ENCODE data around the gene COL21A1. TPM values are rescaled to one million over a fixed set of nuclear protein-coding genes. Genes with fewer than 3 reads are reported as not detected.

Gene COL21A1
- total RNA-seq, 1 donor from 2014 or later = not detected

DNA sequence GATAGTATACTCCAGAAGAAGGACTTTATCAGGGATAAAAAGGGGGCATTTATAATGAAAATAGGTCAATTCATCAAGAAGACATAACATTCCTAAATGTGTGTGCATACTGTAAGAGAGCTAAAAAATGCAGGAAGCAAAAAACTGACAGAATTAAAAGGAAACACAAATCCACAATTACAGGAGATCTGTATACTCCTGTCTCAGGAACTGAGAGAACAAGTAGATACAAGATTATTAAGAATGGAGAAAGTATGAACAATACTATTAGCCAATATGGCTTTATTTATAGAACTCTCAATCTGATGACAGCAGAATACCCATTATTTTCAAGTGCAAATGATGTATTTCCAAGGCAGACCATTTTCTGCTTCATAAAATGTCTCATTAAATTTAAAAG is 204.3 kb downstream of the COL21A1 start:
- DNase-seq = no peak
- intact Hi-C loops (cut with micrococcal nuclease) = no loop called here
- H3K4me1 Mint-ChIP-seq = no peaks in the 10 kb centered on the region
- H3K27me3 Mint-ChIP-seq = no peaks in the 10 kb centered on the region
- H3K9me3 Mint-ChIP-seq = no peaks in the 10 kb centered on the region
- ATAC-seq (ENCODE audit: low read depth) = no peak
- H3K36me3 Mint-ChIP-seq (ENCODE audit: low read depth) = no peaks in the 10 kb centered on the region
- no peak overlapping the region for H3K4me3 Mint-ChIP-seq
- no peak overlapping the region for H3K27ac Mint-ChIP-seq
- TF ChIP-seq, protein P1, sequence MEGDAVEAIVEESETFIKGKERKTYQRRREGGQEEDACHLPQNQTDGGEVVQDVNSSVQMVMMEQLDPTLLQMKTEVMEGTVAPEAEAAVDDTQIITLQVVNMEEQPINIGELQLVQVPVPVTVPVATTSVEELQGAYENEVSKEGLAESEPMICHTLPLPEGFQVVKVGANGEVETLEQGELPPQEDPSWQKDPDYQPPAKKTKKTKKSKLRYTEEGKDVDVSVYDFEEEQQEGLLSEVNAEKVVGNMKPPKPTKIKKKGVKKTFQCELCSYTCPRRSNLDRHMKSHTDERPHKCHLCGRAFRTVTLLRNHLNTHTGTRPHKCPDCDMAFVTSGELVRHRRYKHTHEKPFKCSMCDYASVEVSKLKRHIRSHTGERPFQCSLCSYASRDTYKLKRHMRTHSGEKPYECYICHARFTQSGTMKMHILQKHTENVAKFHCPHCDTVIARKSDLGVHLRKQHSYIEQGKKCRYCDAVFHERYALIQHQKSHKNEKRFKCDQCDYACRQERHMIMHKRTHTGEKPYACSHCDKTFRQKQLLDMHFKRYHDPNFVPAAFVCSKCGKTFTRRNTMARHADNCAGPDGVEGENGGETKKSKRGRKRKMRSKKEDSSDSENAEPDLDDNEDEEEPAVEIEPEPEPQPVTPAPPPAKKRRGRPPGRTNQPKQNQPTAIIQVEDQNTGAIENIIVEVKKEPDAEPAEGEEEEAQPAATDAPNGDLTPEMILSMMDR (IDR thresholded peaks at IDR 0.05) = no peak
- CTCF ChIA-PET = no interaction called here
- POLR2A ChIA-PET = no interaction called here

DNA sequence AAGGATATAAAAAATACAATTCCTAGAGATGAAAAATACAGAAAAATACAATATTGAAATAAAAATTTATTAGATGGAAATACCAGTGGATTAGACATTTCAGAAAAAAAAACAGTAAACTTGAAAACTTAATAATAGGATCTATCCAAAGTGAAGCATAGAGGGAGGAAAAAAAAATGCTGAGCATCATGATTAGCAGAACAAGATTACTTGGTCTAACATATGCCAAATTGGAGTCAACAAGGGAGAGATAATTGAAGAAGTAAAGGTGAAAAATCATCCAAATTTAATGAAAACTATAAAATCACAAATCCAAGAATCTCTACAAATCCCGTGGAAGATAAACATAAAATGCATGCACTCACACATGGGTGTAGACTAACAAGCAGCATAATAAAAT is 205.8 kb downstream of the COL21A1 start:
- Mint-ChIP-seq H3K36me3 (ENCODE audit: low read depth) (no peaks in the 10 kb centered on the region), H3K4me3 (no peak overlapping the region), H3K4me1 (no peaks in the 10 kb centered on the region), H3K9me3 (no peaks in the 10 kb centered on the region), H3K27ac (no peak overlapping the region), H3K27me3 (no peaks in the 10 kb centered on the region)
- DNase-seq (no peak), ATAC-seq (ENCODE audit: low read depth) (no peak)
- ChIA-PET POLR2A (no interaction called here), CTCF (no interaction called here)
- intact Hi-C loops (cut with micrococcal nuclease) = no loop called here
- TF ChIP-seq, protein P1 (IDR thresholded peaks at IDR 0.05) = no peak

DNA sequence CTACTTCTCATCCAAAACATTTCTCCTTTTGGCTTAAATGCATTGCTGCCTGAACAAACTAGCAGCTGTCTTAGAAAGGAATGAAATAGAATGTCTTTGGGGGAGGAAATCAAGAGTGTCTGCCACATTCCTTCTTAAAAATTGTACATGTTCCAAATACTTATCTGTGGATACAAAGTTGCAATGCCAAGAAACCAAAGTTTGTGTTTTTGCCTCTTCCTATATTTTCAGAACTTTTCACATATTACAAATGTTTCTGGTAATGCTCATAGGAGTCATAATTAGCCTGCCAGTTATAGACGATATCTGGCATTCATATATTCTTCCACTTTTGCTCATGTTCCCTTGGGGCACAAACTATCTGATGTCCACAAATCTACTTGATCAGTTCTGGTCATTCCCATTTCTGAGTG is 206.5 kb downstream of the COL21A1 start:
- intact Hi-C loops (cut with micrococcal nuclease) = no loop called here
- H3K36me3 Mint-ChIP-seq (ENCODE audit: low read depth) = no peaks in the 10 kb centered on the region
- H3K4me1 Mint-ChIP-seq = no peaks in the 10 kb centered on the region
- H3K27ac Mint-ChIP-seq = no peak overlapping the region
- DNase-seq (no peak), ATAC-seq (ENCODE audit: low read depth) (no peak)
- POLR2A ChIA-PET = no interaction called here
- no peak overlapping the region for H3K4me3 Mint-ChIP-seq
- TF ChIP-seq, protein P1 (IDR thresholded peaks at IDR 0.05) = no peak
- CTCF ChIA-PET = no interaction called here
- no peaks in the 10 kb centered on the region for H3K9me3 Mint-ChIP-seq
- H3K27me3 Mint-ChIP-seq = no peaks in the 10 kb centered on the region

DNA sequence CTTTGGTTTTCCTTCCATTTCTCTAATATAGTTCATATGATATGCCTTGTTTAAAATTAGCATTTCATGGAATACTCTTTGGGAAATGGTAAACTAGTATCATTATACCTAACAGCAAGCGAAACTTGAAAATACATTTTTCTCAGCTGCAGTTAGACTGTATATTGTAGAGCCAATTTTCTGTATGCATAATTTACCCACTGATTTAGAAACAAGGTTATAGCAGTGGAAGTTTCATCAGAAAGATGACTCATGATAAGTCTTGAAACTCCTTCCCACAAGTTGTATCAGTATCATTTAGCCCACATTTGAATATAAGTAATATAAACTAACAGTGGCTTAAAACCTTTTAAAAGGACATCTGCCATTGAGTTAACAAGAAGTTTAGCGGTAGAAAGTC is 207.2 kb downstream of the COL21A1 start:
- ChIA-PET CTCF (no interaction called here), POLR2A (no interaction called here)
- Mint-ChIP-seq H3K27me3 (no peaks in the 10 kb centered on the region), H3K9me3 (no peaks in the 10 kb centered on the region), H3K4me3 (no peak overlapping the region), H3K36me3 (ENCODE audit: low read depth) (no peaks in the 10 kb centered on the region), H3K4me1 (no peaks in the 10 kb centered on the region), H3K27ac (no peak overlapping the region)
- TF ChIP-seq, protein P1 (IDR thresholded peaks at IDR 0.05) = no peak
- no peak for DNase-seq
- intact Hi-C loops (cut with micrococcal nuclease) = no loop called here
- ATAC-seq (ENCODE audit: low read depth) = no peak

DNA sequence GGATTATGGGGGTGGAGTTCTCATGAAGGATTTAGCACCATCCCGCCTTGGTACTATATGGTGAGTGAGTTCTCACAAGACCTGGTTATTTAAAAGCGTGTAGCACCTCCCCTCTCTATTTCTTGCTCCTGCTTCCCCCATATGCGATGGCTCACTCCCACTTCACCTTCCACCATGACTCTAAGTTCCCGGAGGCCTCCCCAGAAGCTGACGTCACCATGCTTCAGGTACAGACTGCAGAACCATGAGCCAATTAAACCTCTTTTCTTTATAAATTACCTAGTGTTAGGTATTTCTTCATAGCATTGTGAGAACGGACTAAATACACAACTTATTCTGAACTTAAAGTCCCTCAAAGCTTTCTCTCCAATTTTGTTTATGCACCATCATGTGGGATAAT is 208.6 kb downstream of the COL21A1 start:
- intact Hi-C loops (cut with micrococcal nuclease) = no loop called here
- no peaks in the 10 kb centered on the region for H3K4me1 Mint-ChIP-seq
- DNase-seq (no peak), ATAC-seq (ENCODE audit: low read depth) (no peak)
- H3K9me3 Mint-ChIP-seq = no peaks in the 10 kb centered on the region
- no peaks in the 10 kb centered on the region for H3K27me3 Mint-ChIP-seq
- ChIA-PET POLR2A (no interaction called here), CTCF (no interaction called here)
- H3K36me3 Mint-ChIP-seq (ENCODE audit: low read depth) = no peaks in the 10 kb centered on the region
- TF ChIP-seq, protein P1 (IDR thresholded peaks at IDR 0.05) = no peak
- H3K27ac Mint-ChIP-seq = no peak overlapping the region
- H3K4me3 Mint-ChIP-seq = no peak overlapping the region
